Ectodermal cell (in vitro differentiated cells): ENCODE measurements around the gene MAP3K14.

Experiments used
- H3K27ac ChIP-seq: 2 replicates; pipeline ENCODE4 v1.7.0; 2013; ENCODE audit warnings: mild to moderate bottlenecking, low read depth, low read length; ENCODE audit not compliant: insufficient read depth, poor library complexity, severe bottlenecking
- H3K27me3 ChIP-seq: 2 replicates; pipeline ENCODE4 v1.7.0; 2013; ENCODE audit warnings: mild to moderate bottlenecking, low read length; ENCODE audit not compliant: insufficient read depth, control insufficient read depth, poor library complexity, severe bottlenecking
- H3K36me3 ChIP-seq: one replicate; pipeline ENCODE4 v1.7.0; 2013; ENCODE audit warnings: low read length; ENCODE audit not compliant: control insufficient read depth, insufficient read depth
- H3K4me1 ChIP-seq: one replicate; pipeline ENCODE4 v1.7.0; 2013; ENCODE audit warnings: low read length; ENCODE audit not compliant: control insufficient read depth, insufficient read depth
- H3K4me3 ChIP-seq: 2 replicates; pipeline ENCODE4 v1.7.0; 2013; ENCODE audit warnings: low read depth, low read length, control low read depth; ENCODE audit not compliant: insufficient read depth
- H3K9me3 ChIP-seq: 2 replicates; pipeline ENCODE4 v1.7.0; 2013; ENCODE audit warnings: mild to moderate bottlenecking, low read length, moderate library complexity; ENCODE audit not compliant: control insufficient read depth
- WGBS, 2 experiments: methylation state at CpG; one replicate each; pipeline ENCODE4 v1.1.7; 2013; ENCODE audit warnings: missing lambda C conversion rate in 2 of 2; 5-methylcytosine and 5-hydroxymethylcytosine counted together

The MAP3K14 gene

DNA sequence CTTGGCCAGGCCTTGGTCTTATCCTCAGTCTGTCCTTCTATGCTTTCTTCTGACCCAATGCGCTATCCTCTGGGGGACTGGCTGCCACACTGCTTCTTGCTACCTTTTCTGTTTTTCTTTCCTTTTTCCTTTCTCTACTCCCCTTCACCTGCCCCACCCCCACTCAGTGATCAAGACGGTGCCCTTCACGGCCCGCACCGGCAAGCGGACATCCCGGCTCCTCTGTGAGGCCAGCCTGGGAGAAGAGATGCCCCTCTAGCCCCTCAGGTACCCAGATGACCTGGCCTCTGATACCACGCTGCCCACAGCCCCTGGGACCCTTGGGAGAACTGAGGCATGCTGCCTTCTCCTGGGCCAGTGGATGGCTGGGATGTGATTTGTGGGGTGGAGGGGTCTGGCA lies 70.5 kb downstream of the MAP3K14 start:
- no peaks in the 10 kb centered on the region for H3K9me3 ChIP-seq
- peak overlapping the region; percentile 84 for H3K4me3 ChIP-seq
- H3K4me1 ChIP-seq = peaks cover 17% of the 10 kb centered on the region
- no peak overlapping the region for H3K27ac ChIP-seq
- H3K27me3 ChIP-seq = peaks cover 8% of the 10 kb centered on the region
- peaks cover 6% of the 10 kb centered on the region for H3K36me3 ChIP-seq
- WGBS, 2 experiments = 74 to 78% methylated on average over 8 of the region's 8 CpGs

DNA sequence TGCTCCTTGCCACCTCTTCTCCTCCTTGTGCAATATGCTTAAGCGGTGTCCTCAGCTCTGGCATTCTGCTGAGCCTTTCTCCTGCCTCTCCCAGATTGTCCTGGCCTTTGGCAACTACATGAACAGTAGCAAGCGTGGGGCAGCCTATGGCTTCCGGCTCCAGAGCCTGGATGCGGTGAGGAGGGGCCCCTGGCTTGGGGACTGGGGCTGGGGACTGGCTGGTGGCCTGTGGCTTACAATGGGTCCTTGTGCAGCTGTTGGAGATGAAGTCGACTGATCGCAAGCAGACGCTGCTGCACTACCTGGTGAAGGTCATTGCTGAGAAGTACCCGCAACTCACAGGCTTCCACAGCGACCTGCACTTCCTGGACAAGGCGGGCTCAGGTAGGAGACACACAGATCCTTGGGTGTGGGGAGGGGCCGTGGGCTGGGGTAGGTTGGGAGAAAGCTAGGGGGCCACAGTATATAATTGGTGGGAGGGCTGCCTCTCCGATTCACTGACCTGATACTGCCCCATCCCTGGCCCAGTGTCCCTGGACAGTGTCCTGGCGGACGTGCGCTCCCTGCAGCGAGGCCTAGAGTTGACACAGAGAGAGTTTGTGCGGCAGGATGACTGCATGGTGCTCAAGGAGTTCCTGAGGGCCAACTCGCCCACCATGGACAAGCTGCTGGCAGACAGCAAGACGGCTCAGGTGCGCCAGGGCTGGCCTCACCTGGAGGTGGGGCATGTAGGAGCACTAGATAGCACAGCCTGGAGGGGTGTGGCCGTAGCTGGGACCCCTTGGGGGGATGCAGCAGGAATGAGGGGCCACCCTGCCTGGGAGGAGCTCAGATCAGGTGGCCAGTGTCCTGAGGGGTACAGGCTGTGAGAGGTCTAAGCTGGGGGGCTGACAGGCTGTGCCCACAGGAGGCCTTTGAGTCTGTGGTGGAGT lies 71.8 kb downstream of the MAP3K14 start:
- Histone ChIP-seq H3K9me3 (no peaks in the 10 kb centered on the region), H3K27ac (no peak overlapping the region), H3K27me3 (peaks cover 21% of the 10 kb centered on the region), H3K4me3 (no peak overlapping the region), H3K36me3 (no peaks in the 10 kb centered on the region), H3K4me1 (peaks cover 27% of the 10 kb centered on the region)
- 92 to 93% methylated on average over 21 of the region's 21 CpGs for WGBS, 2 experiments

DNA sequence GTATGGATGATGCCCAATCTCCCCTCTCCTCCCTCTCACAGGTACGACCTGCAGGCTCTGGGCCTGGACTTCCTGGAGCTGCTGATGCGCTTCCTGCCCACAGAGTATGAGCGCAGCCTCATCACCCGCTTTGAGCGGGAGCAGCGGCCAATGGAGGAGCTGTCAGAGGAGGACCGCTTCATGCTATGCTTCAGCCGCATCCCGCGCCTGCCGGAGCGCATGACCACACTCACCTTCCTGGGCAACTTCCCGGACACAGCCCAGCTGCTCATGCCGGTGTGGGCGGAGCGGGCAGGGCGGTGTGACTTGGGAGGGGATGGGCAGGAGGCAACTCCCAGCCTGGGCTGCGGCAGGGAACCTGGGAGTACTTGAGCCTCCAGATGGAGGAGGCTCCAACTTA lies 73.1 kb downstream of the MAP3K14 start:
- Histone ChIP-seq H3K27ac (no peak overlapping the region), H3K9me3 (no peaks in the 10 kb centered on the region), H3K4me1 (peaks cover 25% of the 10 kb centered on the region), H3K4me3 (no peak overlapping the region), H3K27me3 (peaks cover 30% of the 10 kb centered on the region), H3K36me3 (no peaks in the 10 kb centered on the region)
- WGBS, 2 experiments = 90 to 93% methylated on average over 18 of the region's 18 CpGs

GRCh38 chr17:45242029-45242414 lies 74.8 kb downstream of the MAP3K14 start:
- Histone ChIP-seq H3K4me3 (peak overlapping the region; percentile 53), H3K9me3 (no peaks in the 10 kb centered on the region), H3K27ac (no peak overlapping the region), H3K36me3 (no peaks in the 10 kb centered on the region), H3K4me1 (peaks cover 21% of the 10 kb centered on the region), H3K27me3 (peaks cover 30% of the 10 kb centered on the region)
- WGBS, 2 experiments = 11 to 12% methylated on average over 18 of the region's 18 CpGs

- H3K36me3 ChIP-seq = no peaks in the 10 kb centered on the region
- WGBS, 2 experiments = 1% methylated on average over 60 to 62 of the region's 62 CpGs
- H3K27me3 ChIP-seq = peaks cover 30% of the 10 kb centered on the region
- H3K9me3 ChIP-seq = no peaks in the 10 kb centered on the region
- peak overlapping the region; percentile 53 for H3K4me3 ChIP-seq
- no peak overlapping the region for H3K27ac ChIP-seq
- H3K4me1 ChIP-seq = peaks cover 18% of the 10 kb centered on the region
These were observed 75.3 kb downstream of the MAP3K14 start for GRCh38 chr17:45241328-45242028.

GRCh38 chr17:45240905-45241327 lies 75.9 kb downstream of the MAP3K14 start:
- Histone ChIP-seq H3K9me3 (no peaks in the 10 kb centered on the region), H3K4me3 (peak overlapping the region; percentile 53), H3K27ac (no peak overlapping the region), H3K4me1 (peaks cover 13% of the 10 kb centered on the region), H3K36me3 (no peaks in the 10 kb centered on the region), H3K27me3 (peaks cover 30% of the 10 kb centered on the region)
- 63 to 67% methylated on average over 21 of the region's 21 CpGs for WGBS, 2 experiments

DNA sequence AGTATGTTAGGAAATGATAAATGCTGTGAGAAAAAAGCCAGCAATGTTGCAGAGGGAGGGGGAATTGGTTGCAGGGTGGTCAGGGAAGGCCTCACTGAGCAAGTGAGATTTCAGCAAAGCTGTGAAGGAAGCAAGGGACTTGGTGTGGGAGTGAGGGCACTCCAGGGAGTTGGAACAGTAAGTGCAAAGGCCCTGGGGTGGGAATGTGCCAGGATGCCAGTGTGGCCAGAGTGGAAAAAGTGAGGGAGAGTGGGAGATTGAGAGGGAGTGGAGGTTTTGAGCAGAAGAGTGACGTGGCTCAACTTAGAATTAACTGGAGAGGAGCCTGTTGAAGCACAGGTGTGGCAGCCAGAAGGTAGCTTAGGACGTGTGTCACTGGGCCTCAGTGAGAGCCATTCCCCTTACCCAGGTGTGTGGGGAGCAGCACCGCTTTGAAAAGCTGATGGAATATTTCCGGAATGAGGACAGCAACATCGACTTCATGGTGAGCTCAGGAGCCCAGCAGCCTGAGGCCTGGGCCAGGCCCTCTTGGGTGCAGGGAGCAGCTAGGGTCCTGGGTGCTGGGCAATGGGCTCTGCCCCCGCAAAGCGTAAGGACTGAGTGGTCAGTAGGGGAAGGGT lies 78.6 kb downstream of the MAP3K14 start:
- peaks cover 36% of the 10 kb centered on the region for H3K27me3 ChIP-seq
- H3K36me3 ChIP-seq = no peaks in the 10 kb centered on the region
- no peaks in the 10 kb centered on the region for H3K9me3 ChIP-seq
- H3K27ac ChIP-seq = no peak overlapping the region
- no peak overlapping the region for H3K4me3 ChIP-seq
- H3K4me1 ChIP-seq = peaks cover 12% of the 10 kb centered on the region
- 92 to 94% methylated on average over 7 of the region's 7 CpGs for WGBS, 2 experiments

DNA sequence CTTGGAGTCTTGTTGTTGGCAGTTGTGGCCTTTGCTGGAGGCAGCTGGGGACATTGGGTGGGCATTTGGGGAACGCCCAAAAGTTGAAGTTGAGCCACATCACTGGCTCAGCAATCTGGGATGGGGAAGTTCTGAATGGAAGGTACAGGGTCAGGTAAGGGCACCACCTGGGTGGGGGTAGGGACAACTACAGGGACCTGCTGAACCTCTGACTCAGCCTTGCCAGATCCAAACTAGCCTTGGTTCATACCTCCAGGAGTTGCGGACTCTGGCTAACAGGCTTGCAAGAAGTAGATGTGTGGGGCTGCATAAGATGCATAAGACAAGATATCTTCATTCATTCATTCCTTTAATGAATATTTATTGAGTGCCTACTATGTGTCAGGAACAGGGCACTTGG lies 79.1 kb downstream of the MAP3K14 start:
- H3K27me3 ChIP-seq = peaks cover 36% of the 10 kb centered on the region
- no peaks in the 10 kb centered on the region for H3K36me3 ChIP-seq
- H3K27ac ChIP-seq = no peak overlapping the region
- H3K9me3 ChIP-seq = no peaks in the 10 kb centered on the region
- no peak overlapping the region for H3K4me3 ChIP-seq
- peaks cover 12% of the 10 kb centered on the region for H3K4me1 ChIP-seq
- WGBS, 2 experiments = 95% methylated on average over 2 of the region's 2 CpGs

DNA sequence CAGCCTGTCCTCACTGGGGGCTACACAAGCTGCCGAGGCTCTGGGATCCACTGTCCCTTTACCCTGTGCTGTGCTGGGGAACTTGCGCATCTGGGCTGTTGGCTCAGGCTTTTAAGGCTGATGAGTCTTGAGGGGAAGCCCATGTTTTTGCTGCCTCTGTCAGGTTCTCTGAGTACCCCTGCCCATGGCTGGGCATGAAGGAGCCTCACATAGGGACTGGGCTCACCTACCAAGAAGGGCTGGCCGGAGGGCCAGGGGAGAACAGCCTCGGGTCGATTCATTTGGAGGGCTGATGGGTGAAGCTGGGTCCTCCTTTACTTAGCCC lies 80.6 kb downstream of the MAP3K14 start:
- no peak overlapping the region for H3K27ac ChIP-seq
- H3K4me1 ChIP-seq = peaks cover 9% of the 10 kb centered on the region
- no peaks in the 10 kb centered on the region for H3K9me3 ChIP-seq
- H3K27me3 ChIP-seq = peaks cover 27% of the 10 kb centered on the region
- H3K36me3 ChIP-seq = no peaks in the 10 kb centered on the region
- 85 to 88% methylated on average over 5 of the region's 5 CpGs for WGBS, 2 experiments
- no peak overlapping the region for H3K4me3 ChIP-seq
